Bone marrow (tissue), 2 donors: ENCODE data around the gene ELMO1.

Experiments
- DNase-seq, 2 donors: peaks; one replicate each; lab custom pipeline; 2025; lab: John Stamatoyannopoulos, UW

ELMO1 gene

GRCh38 chr7:37016064-37016878, 432.4 kb downstream of the ELMO1 start:
- no peak for DNase-seq

- DNase-seq = no peak
Measured at GRCh38 chr7:37015353-37016034, 433.2 kb downstream of the ELMO1 start.

GRCh38 chr7:37013771-37014170, 434.9 kb downstream of the ELMO1 start:
- no peak for DNase-seq

DNA sequence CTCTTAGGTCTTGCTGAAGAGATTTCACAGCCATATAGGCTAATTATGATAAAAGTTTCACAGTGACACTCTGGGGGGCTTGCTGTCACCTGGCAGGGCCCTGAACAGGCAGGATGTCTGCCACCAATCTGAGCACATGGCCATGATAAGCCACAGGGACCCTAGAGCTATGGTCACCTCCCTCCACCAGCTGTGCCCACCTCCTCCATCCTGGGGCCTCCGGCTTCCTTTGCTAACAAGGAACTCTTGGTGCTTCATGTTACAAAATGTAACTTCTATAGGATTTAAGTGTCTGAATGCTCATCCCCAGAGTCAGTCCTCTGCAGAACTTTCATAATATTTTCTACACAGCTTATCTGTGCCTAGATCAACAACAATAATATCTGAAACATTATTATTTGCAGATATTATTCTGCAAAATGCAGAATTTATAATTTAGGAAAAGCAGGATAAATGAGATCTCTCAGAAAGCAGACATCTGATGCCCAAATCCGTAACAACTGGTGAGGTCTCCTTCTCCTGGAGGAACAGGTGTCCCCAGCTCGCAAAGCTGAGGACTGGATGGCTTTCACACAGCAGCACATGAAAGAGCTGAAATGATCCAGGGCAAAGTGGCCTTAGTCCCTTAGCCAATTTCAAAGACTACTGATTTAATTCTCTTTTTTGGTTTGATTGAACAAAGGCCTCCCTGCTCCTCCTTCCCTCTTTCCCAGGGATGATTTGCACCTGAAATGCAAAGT, 437.3 kb downstream of the ELMO1 start:
- no peak for DNase-seq

DNA sequence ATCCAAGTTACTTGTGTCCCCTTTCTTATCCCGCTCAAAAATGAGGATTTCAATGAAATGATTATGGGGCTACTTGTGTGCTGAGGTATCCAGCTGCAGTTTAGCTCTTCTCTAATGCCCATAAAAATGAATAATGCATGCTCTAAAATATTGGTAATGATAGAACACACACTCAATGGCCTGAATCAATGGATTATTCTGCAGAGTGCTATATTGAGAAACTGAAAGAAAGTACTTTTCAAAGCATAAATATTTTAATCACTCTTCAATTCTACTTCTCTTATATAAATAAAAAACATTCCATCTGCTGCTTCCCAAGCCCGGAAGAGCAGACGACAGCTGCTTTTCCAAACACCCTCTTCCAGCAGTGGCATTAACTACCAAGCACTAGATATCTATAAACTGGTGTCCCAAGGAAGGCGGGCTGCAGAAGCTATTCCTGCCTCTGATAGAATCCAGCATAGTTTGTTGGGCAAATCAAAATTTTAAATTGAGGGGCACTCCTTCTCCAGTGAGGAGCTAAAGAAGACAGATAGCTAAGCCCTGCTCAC, 439.5 kb downstream of the ELMO1 start:
- DNase-seq = no peak

DNA sequence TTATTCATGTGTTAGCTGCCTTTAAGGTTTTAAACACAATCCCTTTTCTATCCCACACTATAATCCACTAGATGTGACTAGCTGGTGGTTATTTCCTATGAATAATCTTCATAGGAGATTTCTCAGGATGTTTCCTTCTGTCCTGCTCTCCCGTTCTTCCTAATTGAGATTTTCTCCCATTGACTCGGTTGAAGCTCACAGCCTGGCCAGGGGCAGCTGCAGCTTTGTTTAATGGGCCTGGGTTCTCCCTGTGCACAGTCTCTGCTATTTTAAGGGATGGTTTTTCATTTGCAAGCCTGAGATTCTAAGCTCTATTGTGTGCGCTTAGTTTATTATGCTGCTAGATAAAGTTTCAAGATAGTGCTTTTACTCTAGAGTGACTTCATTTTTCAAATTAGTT, 441.0 kb downstream of the ELMO1 start:
- no peak for DNase-seq

GRCh38 chr7:37007268-37007667, 441.4 kb downstream of the ELMO1 start:
- no peak for DNase-seq

DNA sequence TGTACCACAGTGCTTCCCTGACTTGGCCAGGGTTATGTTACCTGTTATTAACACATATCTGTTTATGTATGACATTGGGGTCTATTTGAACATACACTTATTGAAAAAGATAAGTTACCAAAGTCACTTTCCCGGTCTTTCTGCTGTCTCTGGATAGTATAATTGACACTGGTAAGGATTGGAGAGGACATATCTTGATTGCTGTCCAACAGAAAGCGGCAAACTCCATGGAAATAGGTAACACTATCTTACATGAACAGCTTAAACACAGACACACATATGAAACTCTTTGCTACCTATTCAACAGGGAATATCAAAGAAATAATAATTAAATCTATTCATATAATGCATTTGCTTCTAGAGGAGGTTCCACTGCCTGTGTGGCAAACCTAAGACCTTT, 441.9 kb downstream of the ELMO1 start:
- no peak for DNase-seq

DNA sequence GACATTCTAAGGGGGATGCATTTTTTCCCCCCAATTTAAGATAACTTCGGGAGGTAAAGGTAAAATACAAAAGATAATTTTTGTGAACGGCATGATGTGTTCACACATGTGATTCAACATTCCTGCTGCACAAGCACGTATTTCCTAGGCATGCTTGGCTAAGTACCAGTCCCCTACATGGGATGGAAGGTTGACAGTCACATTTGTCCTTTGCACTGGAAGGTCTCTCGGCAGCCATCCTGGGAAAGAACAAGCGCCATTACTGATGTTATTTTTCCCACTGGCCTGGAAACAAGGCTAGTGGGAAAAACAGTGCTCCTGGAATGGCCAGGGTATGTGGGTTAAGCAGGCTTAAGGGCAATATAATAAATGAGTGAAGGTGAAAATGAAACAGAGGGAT, 448.2 kb downstream of the ELMO1 start:
- no peak for DNase-seq

- no peak for DNase-seq
Measured at GRCh38 chr7:36999626-37000485, 448.8 kb downstream of the ELMO1 start.

- no peak for DNase-seq
Measured at GRCh38 chr7:36995776-36996175, 452.9 kb downstream of the ELMO1 start.

DNA sequence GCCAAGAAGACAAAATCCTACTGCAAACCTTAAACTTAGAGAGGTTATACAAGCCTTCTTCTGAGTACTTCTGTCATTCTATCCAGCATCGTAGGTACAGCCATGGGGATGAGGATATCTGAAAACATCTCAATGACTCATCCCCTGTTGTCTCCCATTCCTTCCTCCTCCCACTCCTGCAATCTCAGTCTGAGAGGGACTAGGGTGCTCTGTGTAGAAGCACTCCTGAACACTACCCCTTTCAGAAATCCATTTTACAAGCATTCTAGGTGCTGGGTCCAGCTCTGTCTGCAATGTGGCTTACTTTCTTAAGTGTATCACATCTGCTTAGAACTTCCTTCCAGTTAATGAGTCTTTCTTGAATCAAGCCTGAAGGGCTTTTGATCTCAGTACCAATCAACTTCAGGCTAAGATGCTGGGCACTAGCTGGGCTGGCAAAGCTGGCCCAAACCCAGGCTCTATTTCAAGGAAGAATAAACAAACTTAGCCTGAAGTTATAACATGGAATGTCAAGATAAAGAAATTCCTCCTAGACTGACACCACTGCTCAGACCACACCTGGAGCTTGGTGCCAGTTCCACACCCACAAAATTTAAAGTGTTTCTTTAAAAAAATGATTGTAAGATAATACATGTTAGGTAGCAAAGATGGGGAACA, 454.1 kb downstream of the ELMO1 start:
- no peak for DNase-seq

DNA sequence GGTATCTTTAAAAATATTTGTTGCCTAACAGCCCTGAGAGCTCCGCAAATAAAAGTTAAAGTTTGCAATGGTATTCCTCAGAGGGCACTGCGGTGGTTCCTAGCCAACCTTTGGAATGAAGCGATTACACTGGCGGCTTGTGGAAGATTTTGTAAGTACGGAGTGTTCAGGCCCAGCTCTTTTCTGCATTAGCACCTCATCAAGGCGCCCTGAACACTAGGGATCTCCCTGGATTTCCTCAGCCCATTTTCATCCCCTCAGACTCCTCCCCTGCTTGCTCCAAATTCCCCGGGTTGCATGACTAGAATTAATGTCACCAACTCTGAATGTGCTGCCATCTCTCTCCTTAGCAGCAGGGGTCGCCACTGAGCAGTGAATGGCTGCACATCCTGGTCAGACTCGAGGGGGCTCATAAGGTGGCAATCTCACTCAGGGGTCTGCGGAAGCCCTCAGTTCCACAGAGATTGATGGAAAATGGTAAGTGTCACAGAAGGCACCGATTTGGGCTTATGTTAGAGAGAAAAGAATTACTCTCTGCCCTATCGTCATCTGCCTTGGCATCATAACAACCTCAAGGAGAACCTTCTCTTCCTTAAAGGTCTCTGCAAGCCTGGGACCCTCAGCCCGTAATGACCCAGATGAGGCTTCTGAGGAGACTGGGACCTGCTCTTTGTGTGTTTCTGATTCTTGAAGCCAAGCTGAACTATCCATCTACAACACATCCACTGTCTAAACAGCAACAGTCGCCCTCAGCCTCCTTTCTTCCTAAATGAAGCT, 461.5 kb downstream of the ELMO1 start:
- peak; percentile 12 to 14 for DNase-seq

- DNase-seq = no peak
Measured at GRCh38 chr7:36986511-36986933, 462.1 kb downstream of the ELMO1 start.

DNA sequence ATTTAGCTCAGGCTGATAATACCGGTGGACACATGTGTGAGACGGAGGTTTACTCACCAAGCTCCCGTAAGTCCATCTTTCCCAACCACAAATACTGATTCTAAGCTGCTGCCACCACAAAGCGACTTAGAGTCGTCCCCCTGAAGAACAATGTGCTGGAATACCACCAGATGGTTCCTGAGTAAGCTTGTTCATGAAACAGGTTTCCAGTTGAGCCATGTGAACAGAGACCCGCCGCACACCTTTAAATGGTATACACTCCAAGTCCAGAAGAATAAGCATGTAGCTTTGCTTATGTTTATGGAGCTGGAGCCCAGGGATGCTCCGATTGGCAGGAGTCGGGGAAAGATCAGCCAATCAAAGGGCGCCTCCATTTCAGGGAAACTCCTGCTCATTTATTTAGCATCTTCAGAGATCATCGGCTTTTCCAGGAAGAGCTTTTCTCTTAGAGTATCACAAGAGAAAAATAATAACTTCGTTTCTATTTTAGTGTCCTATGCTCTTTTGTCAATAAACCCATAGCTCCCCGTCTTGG, 462.7 kb downstream of the ELMO1 start:
- DNase-seq = no peak

DNA sequence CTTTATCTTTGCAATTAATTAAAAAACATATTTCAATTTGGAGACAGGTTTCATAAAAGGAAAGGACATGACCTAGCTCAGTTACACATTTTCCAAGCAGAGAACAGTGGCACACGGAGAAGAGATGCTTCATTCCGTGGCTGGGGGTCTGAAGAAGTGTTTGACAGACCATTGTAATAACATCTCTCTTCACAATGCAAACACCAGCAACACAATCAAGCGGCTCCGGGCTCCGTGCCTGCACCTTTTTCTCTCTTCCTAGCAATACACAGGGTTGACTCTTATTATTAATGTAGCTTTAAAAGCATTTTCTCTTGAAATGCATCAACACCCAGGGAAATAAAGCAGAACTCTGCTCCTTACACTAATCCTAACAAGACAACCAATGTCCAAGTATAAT, 463.3 kb downstream of the ELMO1 start:
- DNase-seq = no peak

DNA sequence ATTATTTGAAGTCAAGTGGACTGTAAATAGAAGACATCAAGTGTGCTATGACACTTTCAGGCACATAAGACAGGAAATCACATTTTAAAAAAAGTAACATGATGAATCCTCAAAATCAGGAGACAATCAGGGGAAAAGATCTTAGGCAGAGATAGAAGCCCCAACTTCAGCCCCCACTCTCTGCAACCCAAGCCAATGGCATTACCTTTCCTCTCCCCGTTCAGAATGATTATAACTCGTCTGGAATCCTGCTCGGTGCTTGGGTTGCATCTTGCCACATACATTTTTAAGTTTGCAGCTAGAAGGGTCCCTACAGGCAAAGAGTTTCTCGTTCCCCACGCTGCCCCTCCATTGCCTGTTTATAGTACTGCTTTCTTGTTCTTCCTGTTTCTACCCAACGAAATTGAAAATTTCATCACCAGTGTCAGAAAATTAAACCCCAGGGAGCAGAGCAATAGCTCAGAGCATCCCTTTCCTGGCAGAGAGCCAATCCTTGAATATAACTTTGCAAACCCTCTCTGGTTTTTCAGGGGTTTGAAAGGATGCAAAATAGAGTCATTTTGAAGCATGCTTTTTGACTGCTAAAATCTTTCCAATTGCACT, 463.9 kb downstream of the ELMO1 start:
- DNase-seq = peak in 1 of 2 donors; percentile 34

DNA sequence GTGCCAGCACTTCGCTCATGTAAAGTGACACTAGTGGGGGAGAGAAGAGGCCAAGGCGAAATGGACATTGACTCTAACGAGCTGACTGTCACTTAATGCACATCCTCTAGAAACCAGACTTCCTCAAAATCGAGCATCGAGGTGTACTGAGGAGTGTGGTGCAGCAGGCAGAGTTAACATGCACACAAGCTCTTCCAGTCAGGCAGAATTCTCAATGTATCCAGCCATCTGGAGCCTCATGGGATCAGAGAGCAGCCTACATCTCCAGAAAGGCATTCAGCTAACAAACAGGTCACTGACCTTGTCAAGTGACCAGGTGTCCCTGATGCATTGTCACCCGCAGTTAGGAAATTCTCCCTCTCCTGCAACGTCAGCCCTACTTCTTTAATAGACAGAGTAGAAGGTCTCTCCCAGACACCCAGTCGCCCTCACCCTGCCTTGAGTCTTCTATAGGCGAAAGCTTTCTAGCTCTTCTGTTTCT, 464.6 kb downstream of the ELMO1 start:
- peak in 1 of 2 donors; percentile 19 for DNase-seq

DNA sequence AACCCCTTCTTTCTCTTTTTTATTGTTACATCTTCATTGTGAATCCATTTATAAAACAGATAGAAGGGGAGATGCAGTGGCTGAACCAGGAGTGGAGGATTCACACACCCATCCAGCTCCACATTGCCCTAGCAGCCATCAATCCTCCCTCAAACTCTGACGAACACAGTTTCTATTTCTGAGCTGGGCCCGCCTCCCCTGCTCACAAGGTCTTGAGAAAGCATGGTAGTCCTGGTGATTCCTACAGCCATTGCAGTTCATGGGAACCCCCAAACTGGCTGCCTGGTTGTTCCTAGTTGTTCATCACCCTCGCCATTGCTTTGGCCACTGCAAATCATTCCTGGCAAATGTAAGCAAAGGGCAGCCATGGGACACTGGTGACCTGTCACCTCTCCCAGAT, 465.9 kb downstream of the ELMO1 start:
- DNase-seq = no peak
